Stomach smooth muscle (tissue), 2 donors: ENCODE data around the gene CGB3.

Experiments used
- H3K27ac ChIP-seq: one replicate; pipeline ENCODE4 v1.7.0; 2013; ENCODE audit warnings: mild to moderate bottlenecking, low read length, inconsistent platforms
- H3K27me3 ChIP-seq, 2 donors: one replicate each; pipeline ENCODE4 v1.7.0; 2013; ENCODE audit warnings: low read length in 2 of 2; ENCODE audit not compliant: insufficient read depth in 2 of 2, control insufficient read depth in 1 of 2
- H3K36me3 ChIP-seq, 2 donors: one replicate each; pipeline ENCODE4 v1.7.0; 2013; ENCODE audit warnings: low read length in 2 of 2; ENCODE audit not compliant: control insufficient read depth in 2 of 2, insufficient read depth in 2 of 2
- H3K4me1 ChIP-seq: one replicate; pipeline ENCODE4 v1.7.0; 2013; ENCODE audit warnings: low read length; ENCODE audit not compliant: control insufficient read depth, insufficient read depth
- H3K4me3 ChIP-seq, 2 donors: one replicate each; pipeline ENCODE4 v1.7.0; 2013; ENCODE audit warnings: low read length in 2 of 2
- H3K9ac ChIP-seq, 2 donors: one replicate each; pipeline ENCODE4 v1.7.0; 2013; ENCODE audit warnings: low read length in 2 of 2, mild to moderate bottlenecking in 1 of 2
- H3K9me3 ChIP-seq, 2 donors: one replicate each; pipeline ENCODE4 v1.7.0; 2013; ENCODE audit warnings: low read length in 2 of 2; ENCODE audit not compliant: control insufficient read depth in 2 of 2
- donor health status: healthy.
- donor health status: Pancreatic carcinoma.

CGB3 gene

DNA sequence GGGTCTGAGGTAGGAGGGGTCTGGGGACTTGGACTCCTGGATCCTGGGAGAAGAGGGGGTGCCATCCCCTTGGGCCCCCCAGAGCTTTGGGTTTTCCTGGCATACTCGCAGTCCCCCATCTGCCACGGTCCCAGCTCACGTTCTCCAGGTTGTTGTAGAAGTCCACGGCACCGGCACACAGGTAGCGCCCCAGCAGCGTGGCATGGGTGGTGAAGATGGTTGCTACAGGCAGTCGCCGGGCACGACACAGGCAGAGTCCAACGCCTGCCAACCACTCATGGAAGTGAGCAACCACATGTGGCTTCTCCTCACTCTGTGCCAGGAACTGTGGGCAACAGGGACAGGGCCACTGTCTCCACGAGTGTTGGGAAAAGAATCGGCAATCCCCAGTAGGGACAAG is 38.4 kb downstream of the CGB3 start:
- Histone ChIP-seq H3K4me1 (peaks cover 8% of the 10 kb centered on the region), H3K9ac (no peak overlapping the region), H3K27me3 (no peaks in the 10 kb centered on the region), H3K36me3 (peaks cover 29 to 52% of the 10 kb centered on the region in 2 donors), H3K4me3 (no peak overlapping the region), H3K9me3 (no peaks in the 10 kb centered on the region), H3K27ac (no peak overlapping the region)

DNA sequence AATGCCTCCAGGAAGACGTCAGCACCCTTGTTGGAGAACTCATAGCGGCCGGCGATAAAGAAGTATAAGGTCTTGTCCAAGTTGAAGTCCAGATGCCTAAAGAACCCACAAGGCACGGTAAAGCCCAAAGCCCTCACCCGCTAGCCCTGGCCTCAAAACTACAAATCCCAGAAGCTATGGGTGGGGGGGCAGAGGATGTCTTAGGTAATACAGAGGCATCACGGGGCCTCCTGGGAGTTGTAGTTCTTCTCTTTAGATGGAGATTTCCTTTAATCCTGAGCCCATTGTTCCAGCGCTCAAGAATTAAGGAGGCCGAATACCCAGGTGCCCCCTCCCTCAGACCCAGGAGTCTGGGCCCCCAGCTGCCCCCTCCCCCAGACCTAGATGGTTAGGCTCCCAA is 41.9 kb downstream of the CGB3 start:
- peaks cover 32 to 47% of the 10 kb centered on the region in 2 donors for H3K36me3 ChIP-seq
- no peaks in the 10 kb centered on the region for H3K27me3 ChIP-seq
- peaks cover 13% of the 10 kb centered on the region for H3K4me1 ChIP-seq
- no peak overlapping the region for H3K4me3 ChIP-seq
- no peak overlapping the region for H3K9ac ChIP-seq
- no peaks in the 10 kb centered on the region for H3K9me3 ChIP-seq
- H3K27ac ChIP-seq, result no peak overlapping the region

DNA sequence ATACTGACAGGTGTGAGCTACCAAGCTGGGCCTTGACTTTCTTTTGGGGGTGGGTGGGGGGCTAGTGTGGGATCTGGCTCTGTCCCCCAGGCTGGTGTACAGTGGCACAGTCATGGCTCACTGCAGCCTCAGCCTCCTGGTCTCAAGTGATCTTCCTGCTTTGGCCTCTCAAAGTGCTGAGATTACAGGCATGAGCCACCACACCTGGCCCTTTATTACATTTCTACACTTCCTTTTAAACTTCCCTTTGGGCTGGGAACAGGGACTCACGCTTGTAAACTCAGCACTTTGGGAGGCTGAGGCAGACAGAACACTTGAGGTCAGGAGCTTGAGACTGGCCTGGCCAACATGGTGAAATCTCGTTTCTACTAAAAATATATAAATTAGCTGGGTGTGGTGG is 47.1 kb downstream of the CGB3 start:
- H3K27me3 ChIP-seq, result no peaks in the 10 kb centered on the region
- H3K9me3 ChIP-seq, result no peaks in the 10 kb centered on the region
- no peak overlapping the region for H3K4me3 ChIP-seq
- H3K36me3 ChIP-seq, result peaks cover 25 to 33% of the 10 kb centered on the region in 2 donors
- peaks cover 13% of the 10 kb centered on the region for H3K4me1 ChIP-seq
- H3K9ac ChIP-seq, result no peak overlapping the region
- no peak overlapping the region for H3K27ac ChIP-seq

DNA sequence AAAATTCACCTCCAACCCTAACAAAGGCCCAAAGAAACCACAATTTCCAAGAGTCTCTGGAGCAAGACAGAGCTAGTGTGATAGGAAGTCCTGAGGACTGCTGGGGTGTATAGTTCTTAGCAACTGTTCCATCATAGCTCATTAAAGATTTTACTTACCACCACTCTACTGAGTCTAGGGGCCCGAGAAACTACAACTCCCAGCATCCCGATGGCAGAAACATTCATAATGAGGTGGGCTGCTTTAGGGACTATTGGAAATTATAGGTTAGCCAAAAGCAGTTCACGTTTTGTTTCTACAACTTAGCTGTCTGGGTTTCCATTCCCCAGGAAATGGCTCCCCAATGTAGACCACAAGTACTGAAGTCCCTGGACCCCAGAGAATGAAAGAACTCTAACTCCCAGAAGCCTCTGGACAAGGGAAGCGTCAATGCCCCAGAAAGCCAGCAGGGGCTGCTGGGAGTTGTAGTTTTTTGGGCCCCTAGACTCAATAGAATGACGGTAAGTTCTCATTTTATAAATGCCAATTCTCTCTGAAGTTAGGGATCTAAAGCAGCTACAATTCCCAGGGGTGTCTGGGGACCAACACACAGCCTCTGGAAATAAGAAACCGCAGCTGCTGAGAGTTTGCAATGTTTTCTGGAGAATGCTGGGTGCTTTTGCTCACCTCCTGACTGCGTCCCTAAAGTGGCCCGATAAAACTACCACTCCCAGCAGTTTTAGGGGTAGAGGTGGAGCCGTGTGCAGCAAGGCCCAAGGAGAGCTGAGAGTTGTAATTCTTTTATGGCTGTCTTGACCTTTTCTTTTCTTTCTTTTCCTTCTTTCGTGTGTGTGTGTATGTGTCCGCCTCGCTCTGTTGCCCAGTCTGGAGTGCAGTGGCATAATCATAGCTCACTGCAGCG is 47.9 kb downstream of the CGB3 start:
- Histone ChIP-seq H3K27ac (no peak overlapping the region), H3K36me3 (peaks cover 23 to 29% of the 10 kb centered on the region in 2 donors), H3K27me3 (no peaks in the 10 kb centered on the region), H3K4me1 (peaks cover 13% of the 10 kb centered on the region), H3K4me3 (no peak overlapping the region), H3K9ac (no peak overlapping the region), H3K9me3 (no peaks in the 10 kb centered on the region)
